ENCODE data around the gene TBCD. TPM values are rescaled to one million over a fixed set of nuclear protein-coding genes. Genes with fewer than 3 reads are reported as not detected.

TBCD gene
- total and polyA plus RNA-seq, 9 of the 15 experiments (the other 6 are each of a cell fraction or from before 2014, with no cell fraction given), result 8.9 to 98.5 (median 28.0) TPM

DNA sequence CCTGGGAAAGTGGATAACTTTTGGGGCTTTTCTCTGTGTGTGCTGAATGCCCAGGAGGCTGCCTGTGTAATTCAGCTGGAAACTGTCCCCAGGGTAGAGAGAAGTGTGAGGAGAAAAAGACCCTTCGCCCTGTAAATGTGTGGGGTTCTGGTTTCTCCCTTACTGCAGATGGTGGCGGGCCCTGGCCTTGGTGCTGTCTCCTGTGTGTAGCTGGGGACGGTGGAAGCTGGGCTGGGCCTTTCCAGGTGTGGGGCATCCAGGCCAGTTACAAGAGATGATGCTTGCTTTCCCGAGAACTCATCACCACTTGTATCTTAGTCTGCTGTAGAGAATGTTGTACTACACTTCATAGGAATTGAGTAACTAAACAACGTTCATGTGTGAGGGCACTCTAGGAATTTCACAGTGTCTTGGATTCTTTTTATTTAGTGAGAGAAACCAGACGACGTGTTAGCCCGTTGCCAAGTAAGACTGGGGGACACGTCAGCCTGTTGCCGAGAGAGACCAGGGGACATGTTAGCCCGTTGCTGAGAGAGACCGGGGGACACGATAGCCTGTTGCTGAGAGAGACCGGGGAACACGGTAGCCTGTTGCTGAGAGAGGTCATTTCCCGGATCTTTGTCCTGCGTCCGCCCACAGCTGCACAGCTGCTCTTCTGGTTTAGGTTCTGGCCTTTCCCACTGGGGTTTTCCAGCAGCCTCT, 43.1 kb downstream of the TBCD start:
- WGBS (ENCODE audit: insufficient coverage, low coverage, missing lambda C conversion rate), result 90% methylated on average over 18 of the region's 18 CpGs
- no peak overlapping the region for H2AFZ ChIP-seq (ENCODE audit: low read depth, low read length)
- CTCF ChIA-PET (ENCODE audit: low intra/inter-chr PET ratio), result interaction anchor here (0.7 kb wide), 1 partner anchor 409 kb away, joined by 3 read pairs; no protein-coding TSS in a partner anchor
- ATAC-seq (no peak), FAIRE-seq (no peak), DNase-seq (ENCODE audit: extremely low read depth in 1 of 4, low spot score in 3 of 4) (no peak)
- no TSS peak for BruUV-seq (replicated peaks)
- H3K79me2 ChIP-seq (ENCODE audit: control insufficient read depth, insufficient read depth, low read length), result 0 out of 3 replicates have a peak, but pooled peaks cover 4% of the 10 kb centered on the region
- TF ChIP-seq, protein P1, sequence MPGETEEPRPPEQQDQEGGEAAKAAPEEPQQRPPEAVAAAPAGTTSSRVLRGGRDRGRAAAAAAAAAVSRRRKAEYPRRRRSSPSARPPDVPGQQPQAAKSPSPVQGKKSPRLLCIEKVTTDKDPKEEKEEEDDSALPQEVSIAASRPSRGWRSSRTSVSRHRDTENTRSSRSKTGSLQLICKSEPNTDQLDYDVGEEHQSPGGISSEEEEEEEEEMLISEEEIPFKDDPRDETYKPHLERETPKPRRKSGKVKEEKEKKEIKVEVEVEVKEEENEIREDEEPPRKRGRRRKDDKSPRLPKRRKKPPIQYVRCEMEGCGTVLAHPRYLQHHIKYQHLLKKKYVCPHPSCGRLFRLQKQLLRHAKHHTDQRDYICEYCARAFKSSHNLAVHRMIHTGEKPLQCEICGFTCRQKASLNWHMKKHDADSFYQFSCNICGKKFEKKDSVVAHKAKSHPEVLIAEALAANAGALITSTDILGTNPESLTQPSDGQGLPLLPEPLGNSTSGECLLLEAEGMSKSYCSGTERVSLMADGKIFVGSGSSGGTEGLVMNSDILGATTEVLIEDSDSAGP (CRISPR knock-in tag; IDR thresholded peaks at IDR 0.05), result no peak
- TF ChIP-seq CXXC5 (CRISPR knock-in tag; IDR thresholded peaks at IDR 0.05) (no peak), KDM4B (IDR thresholded peaks at IDR 0.05; ENCODE audit: borderline replicate concordance in 2 of 2, low read depth in 1 of 2) (no peak), ZNF668 (CRISPR knock-in tag; IDR thresholded peaks at IDR 0.05) (no peak), SMARCE1 (IDR thresholded peaks at IDR 0.05) (no peak), CBX2 (IDR thresholded peaks at IDR 0.05; ENCODE audit: insufficient read depth, low read length, poor library complexity, severe bottlenecking) (no peak), U2AF1 (optimal IDR thresholded peaks at IDR 0.05; ENCODE audit: low read depth, low read length) (no peak)
- TF ChIP-seq, protein P2, sequence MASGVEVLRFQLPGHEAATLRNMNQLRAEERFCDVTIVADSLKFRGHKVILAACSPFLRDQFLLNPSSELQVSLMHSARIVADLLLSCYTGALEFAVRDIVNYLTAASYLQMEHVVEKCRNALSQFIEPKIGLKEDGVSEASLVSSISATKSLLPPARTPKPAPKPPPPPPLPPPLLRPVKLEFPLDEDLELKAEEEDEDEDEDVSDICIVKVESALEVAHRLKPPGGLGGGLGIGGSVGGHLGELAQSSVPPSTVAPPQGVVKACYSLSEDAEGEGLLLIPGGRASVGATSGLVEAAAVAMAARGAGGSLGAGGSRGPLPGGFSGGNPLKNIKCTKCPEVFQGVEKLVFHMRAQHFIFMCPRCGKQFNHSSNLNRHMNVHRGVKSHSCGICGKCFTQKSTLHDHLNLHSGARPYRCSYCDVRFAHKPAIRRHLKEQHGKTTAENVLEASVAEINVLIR (CRISPR knock-in tag; IDR thresholded peaks at IDR 0.05), result no peak
- TF ChIP-seq, protein P3, sequence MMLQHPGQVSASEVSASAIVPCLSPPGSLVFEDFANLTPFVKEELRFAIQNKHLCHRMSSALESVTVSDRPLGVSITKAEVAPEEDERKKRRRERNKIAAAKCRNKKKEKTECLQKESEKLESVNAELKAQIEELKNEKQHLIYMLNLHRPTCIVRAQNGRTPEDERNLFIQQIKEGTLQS (IDR thresholded peaks at IDR 0.05), result no peak
- TF ChIP-seq, protein P3 (CRISPR knock-in tag; conservative IDR thresholded peaks at IDR 0.05), result no peak
- TF ChIP-seq, protein P4, sequence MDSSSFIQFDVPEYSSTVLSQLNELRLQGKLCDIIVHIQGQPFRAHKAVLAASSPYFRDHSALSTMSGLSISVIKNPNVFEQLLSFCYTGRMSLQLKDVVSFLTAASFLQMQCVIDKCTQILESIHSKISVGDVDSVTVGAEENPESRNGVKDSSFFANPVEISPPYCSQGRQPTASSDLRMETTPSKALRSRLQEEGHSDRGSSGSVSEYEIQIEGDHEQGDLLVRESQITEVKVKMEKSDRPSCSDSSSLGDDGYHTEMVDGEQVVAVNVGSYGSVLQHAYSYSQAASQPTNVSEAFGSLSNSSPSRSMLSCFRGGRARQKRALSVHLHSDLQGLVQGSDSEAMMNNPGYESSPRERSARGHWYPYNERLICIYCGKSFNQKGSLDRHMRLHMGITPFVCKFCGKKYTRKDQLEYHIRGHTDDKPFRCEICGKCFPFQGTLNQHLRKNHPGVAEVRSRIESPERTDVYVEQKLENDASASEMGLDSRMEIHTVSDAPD (CRISPR knock-in tag; IDR thresholded peaks at IDR 0.05), result no peak
- TF ChIP-seq, protein P5, sequence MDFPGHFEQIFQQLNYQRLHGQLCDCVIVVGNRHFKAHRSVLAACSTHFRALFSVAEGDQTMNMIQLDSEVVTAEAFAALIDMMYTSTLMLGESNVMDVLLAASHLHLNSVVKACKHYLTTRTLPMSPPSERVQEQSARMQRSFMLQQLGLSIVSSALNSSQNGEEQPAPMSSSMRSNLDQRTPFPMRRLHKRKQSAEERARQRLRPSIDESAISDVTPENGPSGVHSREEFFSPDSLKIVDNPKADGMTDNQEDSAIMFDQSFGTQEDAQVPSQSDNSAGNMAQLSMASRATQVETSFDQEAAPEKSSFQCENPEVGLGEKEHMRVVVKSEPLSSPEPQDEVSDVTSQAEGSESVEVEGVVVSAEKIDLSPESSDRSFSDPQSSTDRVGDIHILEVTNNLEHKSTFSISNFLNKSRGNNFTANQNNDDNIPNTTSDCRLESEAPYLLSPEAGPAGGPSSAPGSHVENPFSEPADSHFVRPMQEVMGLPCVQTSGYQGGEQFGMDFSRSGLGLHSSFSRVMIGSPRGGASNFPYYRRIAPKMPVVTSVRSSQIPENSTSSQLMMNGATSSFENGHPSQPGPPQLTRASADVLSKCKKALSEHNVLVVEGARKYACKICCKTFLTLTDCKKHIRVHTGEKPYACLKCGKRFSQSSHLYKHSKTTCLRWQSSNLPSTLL (IDR thresholded peaks at IDR 0.05), result no peak
- 0 out of 2 replicates have a peak, but pooled peaks cover 3% of the 10 kb centered on the region for H4K20me1 ChIP-seq (replicated peaks; ENCODE audit: control insufficient read depth, insufficient read depth, low read length)
- H3K36me3 ChIP-seq (ENCODE audit: control insufficient read depth, insufficient read depth, low read length), result peaks cover 43% of the 10 kb centered on the region; the same call in 2 of the 3 replicates
- H3K4me2 ChIP-seq (ENCODE audit: insufficient read depth, low read length), result no peak overlapping the region
- intact Hi-C loops (cut with micrococcal nuclease) (no loop called here), in situ Hi-C loops (cut with MboI) (no loop called here)
- peak overlapping the region in 1 of 2 experiments; percentile 64; a peak in 2 of 4 replicates for H3K9ac ChIP-seq (ENCODE audit: insufficient read depth in 1 of 2, low read depth in 2 of 2, low read length in 2 of 2)
- peaks cover 3% of the 10 kb centered on the region for H3K9me1 ChIP-seq (ENCODE audit: control insufficient read depth, insufficient read depth, low read length)
- POLR2A ChIA-PET, result interaction anchor here (0.5 to 0.6 kb wide), 2 partner anchors 18 to 589 kb away, joined by 3 read pairs; no protein-coding TSS in a partner anchor
- H3K27me3 ChIP-seq (ENCODE audit: control insufficient read depth in 2 of 2, insufficient read depth in 2 of 2, low read length in 2 of 2), result no peaks in the 10 kb centered on the region
- peaks cover 0 to 12% of the 10 kb centered on the region in 2 experiments; a peak in 2 of 5 replicates for H3K4me1 ChIP-seq (replicated peaks in 1 of 2; ENCODE audit: control insufficient read depth in 2 of 2, insufficient read depth in 2 of 2, low read length in 2 of 2)
- H3K4me3 ChIP-seq, result no peak overlapping the region
- H3K9me3 ChIP-seq (replicated peaks; ENCODE audit: control insufficient read depth, insufficient read depth, low read depth, low read length), result no peaks in the 10 kb centered on the region
- no peak overlapping the region for H3K27ac ChIP-seq (ENCODE audit: extremely low read depth, low read depth, low read length)
